Gastroesophageal sphincter (tissue), 3 donors: ENCODE measurements around the gene SH3RF1.

ENCODE experiments used
- CTCF ChIP-seq, 4 experiments: fragments of 200-600 bp in 2 of 4; fragments of 450-650 bp in 2 of 4; sonication (generic) in 1 of 4; IDR thresholded peaks; one replicate each; pipeline ENCODE4 v1.5.1; 2017 to 2019; ENCODE audit warnings: antibody characterized with exemption in 4 of 4, mild to moderate bottlenecking in 2 of 4, moderate library complexity in 2 of 4
- POLR2A ChIP-seq, 2 donors: fragments of 450-650 bp; IDR thresholded peaks; one replicate each; pipeline ENCODE4 v1.6.1; 2017; ENCODE audit warnings: antibody characterized with exemption in 2 of 2, mild to moderate bottlenecking in 2 of 2, moderate library complexity in 1 of 2

- TF ChIP-seq CTCF (IDR thresholded peaks at IDR 0.05) (no peak), POLR2A (IDR thresholded peaks at IDR 0.05) (no peak)
These were observed 34.9 kb upstream of the SH3RF1 start for GRCh38 chr4:169305651-169306050.
